GM19240 (cell line): ENCODE results near the gene C6orf47.

ENCODE experiments used
- DNase-seq: peaks from one replicate; pipeline ENCODE4 v3.0.0; 2011; ENCODE audit warnings: low spot score; ENCODE audit not compliant: insufficient read length

The C6orf47 gene

GRCh38 chr6:31687860-31688693 lies 27.5 kb upstream of the C6orf47 start:
- DNase-seq = no peak

GRCh38 chr6:31687321-31687720 lies 26.7 kb upstream of the C6orf47 start:
- no peak for DNase-seq

- DNase-seq = no peak
Measured at GRCh38 chr6:31686483-31686882, 25.9 kb upstream of the C6orf47 start.

- DNase-seq = no peak
Measured at GRCh38 chr6:31683591-31683990, 23.0 kb upstream of the C6orf47 start.

GRCh38 chr6:31681135-31681671 lies 20.6 kb upstream of the C6orf47 start:
- DNase-seq = no peak

GRCh38 chr6:31680226-31681134 lies 19.9 kb upstream of the C6orf47 start, which contains the start of gene LY6G5C:
TSS of gene LY6G5C (minus strand) at chr6:31681067. CDS start at chr6:31680373, 694 bp downstream.
- peak; percentile 71 for DNase-seq

GRCh38 chr6:31677955-31678354 lies 17.4 kb upstream of the C6orf47 start:
- no peak for DNase-seq

GRCh38 chr6:31676904-31677303 lies 16.3 kb upstream of the C6orf47 start:
- no peak for DNase-seq

GRCh38 chr6:31676322-31676903 lies 15.8 kb upstream of the C6orf47 start:
- no peak for DNase-seq

GRCh38 chr6:31669676-31670075 lies 9.1 kb upstream of the C6orf47 start, which contains the start of gene LY6G5B:
TSS of gene LY6G5B (plus strand) at chr6:31669976. CDS start at chr6:31670951, 975 bp downstream.
- no peak for DNase-seq

- no peak for DNase-seq
Measured at GRCh38 chr6:31666337-31666965, 5.9 kb upstream of the C6orf47 start.

GRCh38 chr6:31665501-31666336 lies 5.1 kb upstream of the C6orf47 start, which contains the start of gene CSNK2B:
TSS of gene CSNK2B (plus strand) at chr6:31666080. CDS start at chr6:31666832, 752 bp downstream.
- peak; percentile 93 for DNase-seq

GRCh38 chr6:31664790-31665500 lies 4.4 kb upstream of the C6orf47 start, which contains the start of gene GPANK1:
TSS of gene GPANK1 (minus strand) at chr6:31664997. CDS start at chr6:31664478, 519 bp downstream.
- peak; percentile 69 for DNase-seq

GRCh38 chr6:31663961-31664789 lies 3.6 kb upstream of the C6orf47 start:
- DNase-seq = no peak

- DNase-seq = no peak
Measured at GRCh38 chr6:31663126-31663960, 2.8 kb upstream of the C6orf47 start.

- DNase-seq = no peak
Measured at GRCh38 chr6:31662124-31662723, 1.6 kb upstream of the C6orf47 start.
